ENCODE results near the gene RNF14. TPM values are rescaled to one million over a fixed set of nuclear protein-coding genes. Genes with fewer than 3 reads are reported as not detected.
A peak's percentile ranks its signal among the peaks of the same experiment; 100 is the strongest.

The RNF14 gene
- total RNA-seq, 1 experiment from 2014 or later = 37.5 TPM

DNA sequence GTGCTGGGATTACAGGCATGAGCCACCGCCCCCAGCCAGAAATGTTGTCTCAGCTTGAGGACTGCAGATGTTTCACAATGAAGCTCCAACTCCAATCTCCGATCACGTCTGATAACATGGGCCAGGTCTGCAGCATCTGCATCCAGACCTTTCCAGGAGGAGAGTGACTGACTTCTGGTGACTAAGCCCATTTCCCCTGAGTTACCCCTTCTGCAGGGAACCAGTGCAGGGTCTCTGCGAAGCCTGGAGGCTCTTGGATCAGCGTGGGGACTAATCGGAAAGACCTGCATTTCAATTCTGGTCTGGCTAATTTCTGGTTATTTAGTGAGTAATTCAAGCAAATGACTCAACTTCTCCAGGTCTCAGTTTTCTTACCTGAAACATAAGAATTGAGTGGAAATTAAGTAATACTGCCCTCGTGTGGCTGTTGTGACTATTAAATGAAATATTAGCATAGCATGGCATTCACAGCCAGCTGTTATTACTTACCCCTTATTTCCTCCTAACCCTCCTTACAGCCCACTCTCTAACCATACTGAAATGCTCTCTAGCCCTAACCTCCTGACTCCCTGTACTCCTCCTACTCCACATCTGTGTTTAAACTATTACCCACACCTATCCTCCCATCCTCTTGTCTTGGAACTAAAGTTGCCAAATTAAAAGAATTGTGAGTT, 46.1 kb downstream of the RNF14 start:
- Histone ChIP-seq H3K4me3 (replicated peaks in 1 of 2; ENCODE audit: low read depth in 1 of 2, low read length in 2 of 2) (no peak overlapping the region), H3K79me2 (ENCODE audit: insufficient read depth, low read length) (peaks cover 4% of the 10 kb centered on the region; the same call in 1 of the 2 replicates), H3K9me3 (ENCODE audit: control insufficient read depth in 1 of 2, insufficient read depth in 1 of 2, low read depth in 1 of 2, low read length in 2 of 2) (no peaks in the 10 kb centered on the region), H3K27ac (ENCODE audit: low read depth, low read length) (peak overlapping the region; percentile 59), H2AFZ (ENCODE audit: low read depth, low read length, poor library complexity, severe bottlenecking) (peak overlapping the region; percentile 50), H3K9ac (ENCODE audit: low read length) (peak overlapping the region; percentile 15; the same call in 1 of the 2 replicates), H3K36me3 (ENCODE audit: control insufficient read depth in 1 of 2, insufficient read depth in 2 of 2, low read length in 2 of 2) (no peaks in the 10 kb centered on the region), H3K4me2 (ENCODE audit: low read length) (peak overlapping the region; percentile 50), H3K27me3 (ENCODE audit: insufficient read depth, low read length) (no peaks in the 10 kb centered on the region), H3K9me2 (ENCODE audit: insufficient read depth) (no peaks in the 10 kb centered on the region), H4K20me1 (ENCODE audit: insufficient read depth) (no peaks in the 10 kb centered on the region), H3K4me1 (ENCODE audit: control insufficient read depth in 1 of 2, insufficient read depth in 2 of 2, low read length in 2 of 2) (peaks cover 13 to 45% of the 10 kb centered on the region in 2 experiments)
- POLR2A ChIA-PET = interaction anchor here (0.6 kb wide), 1 partner anchor 128 kb away, joined by 4 read pairs; no protein-coding TSS in a partner anchor
- ATAC-seq (peak; percentile 31; the same call in 1 of the 2 replicates), DNase-seq (ENCODE audit: low read depth, low spot score) (peak; percentile 69)
- TF ChIP-seq SP1 (IDR thresholded peaks at IDR 0.05; ENCODE audit: low read depth) (peak; percentile 56; the same call in 1 of the 2 replicates), POLR2AphosphoS5 (IDR thresholded peaks at IDR 0.05; ENCODE audit: low read depth, low read length) (no peak), EGR1 (IDR thresholded peaks at IDR 0.05; ENCODE audit: low read depth) (no peak; the same call in 1 of the 2 replicates), YY1 (IDR thresholded peaks at IDR 0.05; ENCODE audit: extremely low read depth, insufficient replicate concordance, low read depth, low read length) (no peak), SRF (IDR thresholded peaks at IDR 0.05; ENCODE audit: low read depth) (no peak), FOSL1 (IDR thresholded peaks at IDR 0.05; ENCODE audit: low read depth) (peak; percentile 91), EZH2 (IDR thresholded peaks at IDR 0.05) (no peak), TCF7L2 (IDR thresholded peaks at IDR 0.05; ENCODE audit: borderline replicate concordance, extremely low read depth, insufficient read depth, insufficient read length) (no peak), POLR2A (IDR thresholded peaks at IDR 0.05; ENCODE audit: borderline replicate concordance, extremely low read depth, insufficient read depth, insufficient read length) (no peak), SIN3A (IDR thresholded peaks at IDR 0.05; ENCODE audit: low read depth) (no peak), ZFX (IDR thresholded peaks at IDR 0.05) (no peak), JUND (IDR thresholded peaks at IDR 0.05) (peak; percentile 81), RAD21 (IDR thresholded peaks at IDR 0.05; ENCODE audit: low read depth) (peak; percentile 72), CEBPB (IDR thresholded peaks at IDR 0.05; ENCODE audit: low read depth) (no peak; the same call in 1 of the 2 replicates)
- TF ChIP-seq, protein P1, sequence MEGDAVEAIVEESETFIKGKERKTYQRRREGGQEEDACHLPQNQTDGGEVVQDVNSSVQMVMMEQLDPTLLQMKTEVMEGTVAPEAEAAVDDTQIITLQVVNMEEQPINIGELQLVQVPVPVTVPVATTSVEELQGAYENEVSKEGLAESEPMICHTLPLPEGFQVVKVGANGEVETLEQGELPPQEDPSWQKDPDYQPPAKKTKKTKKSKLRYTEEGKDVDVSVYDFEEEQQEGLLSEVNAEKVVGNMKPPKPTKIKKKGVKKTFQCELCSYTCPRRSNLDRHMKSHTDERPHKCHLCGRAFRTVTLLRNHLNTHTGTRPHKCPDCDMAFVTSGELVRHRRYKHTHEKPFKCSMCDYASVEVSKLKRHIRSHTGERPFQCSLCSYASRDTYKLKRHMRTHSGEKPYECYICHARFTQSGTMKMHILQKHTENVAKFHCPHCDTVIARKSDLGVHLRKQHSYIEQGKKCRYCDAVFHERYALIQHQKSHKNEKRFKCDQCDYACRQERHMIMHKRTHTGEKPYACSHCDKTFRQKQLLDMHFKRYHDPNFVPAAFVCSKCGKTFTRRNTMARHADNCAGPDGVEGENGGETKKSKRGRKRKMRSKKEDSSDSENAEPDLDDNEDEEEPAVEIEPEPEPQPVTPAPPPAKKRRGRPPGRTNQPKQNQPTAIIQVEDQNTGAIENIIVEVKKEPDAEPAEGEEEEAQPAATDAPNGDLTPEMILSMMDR (IDR thresholded peaks at IDR 0.05 in 2 of 3, conservative IDR thresholded peaks at IDR 0.05 in 1 of 3; ENCODE audit: borderline replicate concordance in 1 of 3, insufficient read depth in 1 of 3, low read depth in 2 of 3, low read length in 2 of 3) = peak; percentile 38 to 70 (median 69)
- TF ChIP-seq, protein P2, sequence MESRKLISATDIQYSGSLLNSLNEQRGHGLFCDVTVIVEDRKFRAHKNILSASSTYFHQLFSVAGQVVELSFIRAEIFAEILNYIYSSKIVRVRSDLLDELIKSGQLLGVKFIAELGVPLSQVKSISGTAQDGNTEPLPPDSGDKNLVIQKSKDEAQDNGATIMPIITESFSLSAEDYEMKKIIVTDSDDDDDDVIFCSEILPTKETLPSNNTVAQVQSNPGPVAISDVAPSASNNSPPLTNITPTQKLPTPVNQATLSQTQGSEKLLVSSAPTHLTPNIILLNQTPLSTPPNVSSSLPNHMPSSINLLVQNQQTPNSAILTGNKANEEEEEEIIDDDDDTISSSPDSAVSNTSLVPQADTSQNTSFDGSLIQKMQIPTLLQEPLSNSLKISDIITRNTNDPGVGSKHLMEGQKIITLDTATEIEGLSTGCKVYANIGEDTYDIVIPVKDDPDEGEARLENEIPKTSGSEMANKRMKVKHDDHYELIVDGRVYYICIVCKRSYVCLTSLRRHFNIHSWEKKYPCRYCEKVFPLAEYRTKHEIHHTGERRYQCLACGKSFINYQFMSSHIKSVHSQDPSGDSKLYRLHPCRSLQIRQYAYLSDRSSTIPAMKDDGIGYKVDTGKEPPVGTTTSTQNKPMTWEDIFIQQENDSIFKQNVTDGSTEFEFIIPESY (IDR thresholded peaks at IDR 0.05; ENCODE audit: extremely low read depth, insufficient replicate concordance, low read length) = no peak
- TF ChIP-seq, protein P3, sequence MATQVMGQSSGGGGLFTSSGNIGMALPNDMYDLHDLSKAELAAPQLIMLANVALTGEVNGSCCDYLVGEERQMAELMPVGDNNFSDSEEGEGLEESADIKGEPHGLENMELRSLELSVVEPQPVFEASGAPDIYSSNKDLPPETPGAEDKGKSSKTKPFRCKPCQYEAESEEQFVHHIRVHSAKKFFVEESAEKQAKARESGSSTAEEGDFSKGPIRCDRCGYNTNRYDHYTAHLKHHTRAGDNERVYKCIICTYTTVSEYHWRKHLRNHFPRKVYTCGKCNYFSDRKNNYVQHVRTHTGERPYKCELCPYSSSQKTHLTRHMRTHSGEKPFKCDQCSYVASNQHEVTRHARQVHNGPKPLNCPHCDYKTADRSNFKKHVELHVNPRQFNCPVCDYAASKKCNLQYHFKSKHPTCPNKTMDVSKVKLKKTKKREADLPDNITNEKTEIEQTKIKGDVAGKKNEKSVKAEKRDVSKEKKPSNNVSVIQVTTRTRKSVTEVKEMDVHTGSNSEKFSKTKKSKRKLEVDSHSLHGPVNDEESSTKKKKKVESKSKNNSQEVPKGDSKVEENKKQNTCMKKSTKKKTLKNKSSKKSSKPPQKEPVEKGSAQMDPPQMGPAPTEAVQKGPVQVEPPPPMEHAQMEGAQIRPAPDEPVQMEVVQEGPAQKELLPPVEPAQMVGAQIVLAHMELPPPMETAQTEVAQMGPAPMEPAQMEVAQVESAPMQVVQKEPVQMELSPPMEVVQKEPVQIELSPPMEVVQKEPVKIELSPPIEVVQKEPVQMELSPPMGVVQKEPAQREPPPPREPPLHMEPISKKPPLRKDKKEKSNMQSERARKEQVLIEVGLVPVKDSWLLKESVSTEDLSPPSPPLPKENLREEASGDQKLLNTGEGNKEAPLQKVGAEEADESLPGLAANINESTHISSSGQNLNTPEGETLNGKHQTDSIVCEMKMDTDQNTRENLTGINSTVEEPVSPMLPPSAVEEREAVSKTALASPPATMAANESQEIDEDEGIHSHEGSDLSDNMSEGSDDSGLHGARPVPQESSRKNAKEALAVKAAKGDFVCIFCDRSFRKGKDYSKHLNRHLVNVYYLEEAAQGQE (IDR thresholded peaks at IDR 0.05; ENCODE audit: low read depth) = no peak
- TF ChIP-seq, protein P4, sequence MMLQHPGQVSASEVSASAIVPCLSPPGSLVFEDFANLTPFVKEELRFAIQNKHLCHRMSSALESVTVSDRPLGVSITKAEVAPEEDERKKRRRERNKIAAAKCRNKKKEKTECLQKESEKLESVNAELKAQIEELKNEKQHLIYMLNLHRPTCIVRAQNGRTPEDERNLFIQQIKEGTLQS (IDR thresholded peaks at IDR 0.05) = no peak
- CTCF ChIA-PET = interaction anchor here (0.8 to 3.4 kb wide), 6 partner anchors 10 to 128 kb away, joined by 3 to 18 read pairs (median 7); no protein-coding TSS in a partner anchor
- no TSS peak for BruUV-seq (replicated peaks)
- intact Hi-C loops (cut with micrococcal nuclease) = loop anchor here (1.0 kb wide), 1 partner anchor 129 kb away; no protein-coding TSS in a partner anchor
- RAD21 ChIA-PET (ENCODE audit: low non-redundant PET in 1 of 2, low total read pairs in 2 of 2, uncharacterized antibody in 2 of 2, unreplicated experiment in 2 of 2) = interaction anchor here in 1 of 2 experiments (1.0 kb wide), 1 partner anchor 128 kb away, joined by 3 read pairs; no protein-coding TSS in a partner anchor

All from HCT116 (cell line).